Measurements from ENCODE around the gene EN2. TPM values are rescaled to one million over a fixed set of nuclear protein-coding genes. Genes with fewer than 3 reads are reported as not detected.

The EN2 gene
- total and polyA plus RNA-seq, 2 of the 13 experiments (the other 11 are each of a cell fraction or from before 2014, with no cell fraction given): not detected

GRCh38 chr7:155467846-155468784, 10.2 kb downstream of the EN2 start:
- no TSS peak for BruUV-seq (replicated peaks)
- TF ChIP-seq GATA4 (IDR thresholded peaks at IDR 0.05; ENCODE audit: borderline replicate concordance, low read depth) (no peak), SETDB1 (CRISPR knock-in tag; IDR thresholded peaks at IDR 0.05; ENCODE audit: borderline replicate concordance) (no peak), MED1 (CRISPR knock-in tag; IDR thresholded peaks at IDR 0.05) (no peak), TFDP1 (CRISPR knock-in tag; IDR thresholded peaks at IDR 0.05; ENCODE audit: borderline replicate concordance) (no peak), ZNF160 (CRISPR knock-in tag; IDR thresholded peaks at IDR 0.05) (no peak), ZMYM2 (CRISPR knock-in tag; IDR thresholded peaks at IDR 0.05) (no peak), AFF4 (CRISPR knock-in tag; IDR thresholded peaks at IDR 0.05) (no peak), ETV6 (CRISPR knock-in tag; conservative IDR thresholded peaks at IDR 0.05) (no peak), BATF2 (CRISPR knock-in tag; IDR thresholded peaks at IDR 0.05) (no peak), ZNF343 (CRISPR knock-in tag; IDR thresholded peaks at IDR 0.05) (no peak), ZNF235 (CRISPR knock-in tag; IDR thresholded peaks at IDR 0.05; ENCODE audit: borderline replicate concordance) (no peak), NFAT5 (CRISPR knock-in tag; IDR thresholded peaks at IDR 0.05) (no peak), ZNF430 (CRISPR knock-in tag; IDR thresholded peaks at IDR 0.05) (no peak)

More at GRCh38 chr7:155467846-155468784, 10.2 kb downstream of the EN2 start:
- H2AFZ ChIP-seq (ENCODE audit: low read length): no peak overlapping the region
- DNase-seq (ENCODE audit: low spot score): no peak
- CTCF ChIA-PET (ENCODE audit: low intra/inter-chr PET ratio, low total read pairs): no interaction called here
- peaks cover 4% of the 10 kb centered on the region; the same call in 1 of the 2 replicates for H4K20me1 ChIP-seq (ENCODE audit: insufficient read depth, low read length)
- WGBS (ENCODE audit: low lambda C conversion rate): 15% methylated on average over 43 of the region's 70 CpGs
- in situ Hi-C loops (cut with HindIII; ENCODE audit: extremely low pct_ligation_motif_present, low pct_unique_long_range_greater_than_20kb): no loop called here
- no peaks in the 10 kb centered on the region for H3K79me2 ChIP-seq (ENCODE audit: insufficient read depth, low read length)
- no peaks in the 10 kb centered on the region for H3K4me1 ChIP-seq (ENCODE audit: insufficient read depth, low read length)
- intact Hi-C loops (cut with micrococcal nuclease; ENCODE audit: unreplicated experiment): no loop called here
- H3K27me3 ChIP-seq (ENCODE audit: control insufficient read depth in 1 of 2, insufficient read depth in 2 of 2, low read length in 2 of 2): peaks cover 17 to 91% of the 10 kb centered on the region in 2 experiments
- H3K27ac ChIP-seq (ENCODE audit: extremely low read length, insufficient read depth, low read length): no peak overlapping the region
- ATAC-seq: no peak
- H3K4me3 ChIP-seq (replicated peaks in 1 of 3; ENCODE audit: insufficient read depth in 1 of 3, low read depth in 2 of 3, low read length in 3 of 3): no peak overlapping the region
- H3K9me3 ChIP-seq (ENCODE audit: low read length): no peaks in the 10 kb centered on the region
- H3K9ac ChIP-seq (ENCODE audit: insufficient read depth, low read depth, low read length): no peak overlapping the region
- POLR2A ChIA-PET: no interaction called here
- FAIRE-seq: no peak
- H3K4me2 ChIP-seq (ENCODE audit: low read depth, low read length): no peak overlapping the region
- no peaks in the 10 kb centered on the region for H3K36me3 ChIP-seq (replicated peaks in 1 of 2; ENCODE audit: control insufficient read depth in 1 of 2, insufficient read depth in 2 of 2, low read length in 2 of 2)

All from HepG2 (cell line).